HepG2 (cell line): ENCODE measurements around the gene GFRA1.

Experiments
- AHR ChIP-seq: IDR thresholded peaks from 2 replicates; pipeline ENCODE4 v1.6.1; 2018; ENCODE audit warnings: missing genetic modification reagents, missing compliant biosample characterization
- MAFG ChIP-seq: sonication (generic); formaldehyde crosslinking; IDR thresholded peaks from 2 replicates; pipeline ENCODE4 v1.5.1; 2020; ENCODE audit warnings: mild to moderate bottlenecking, missing genetic modification reagents
- RFX5 ChIP-seq: IDR thresholded peaks from 2 replicates; pipeline ENCODE4 v1.6.1; 2011; ENCODE audit warnings: low read depth, low read length, improper control_type of control experiment
- ZBTB33 ChIP-seq: sonication (generic); formaldehyde crosslinking; IDR thresholded peaks from 2 replicates; pipeline ENCODE4 v1.4.0; 2020; ENCODE audit warnings: missing genetic modification reagents
- ZIK1 ChIP-seq: sonication (generic); formaldehyde crosslinking; IDR thresholded peaks from 2 replicates; pipeline ENCODE4 v1.5.0; 2020; ENCODE audit warnings: mild to moderate bottlenecking, low read depth, missing genetic modification reagents, borderline replicate concordance
- ZNF263 ChIP-seq: sonication (generic); formaldehyde crosslinking; IDR thresholded peaks from 2 replicates; pipeline ENCODE4 v1.4.0; 2020; ENCODE audit warnings: missing genetic modification reagents
- ZNF816 ChIP-seq: sonication (generic); formaldehyde crosslinking; IDR thresholded peaks from 2 replicates; pipeline ENCODE4 v1.8.0; 2022; ENCODE audit warnings: missing genetic modification reagents, mild to moderate bottlenecking, borderline replicate concordance

GRCh38 chr10:116106611-116107010 lies 166.4 kb downstream of the GFRA1 start:
- TF ChIP-seq RFX5 (no peak), ZIK1 (no peak), ZBTB33 (CRISPR knock-in tag) (no peak), MAFG (CRISPR knock-in tag) (no peak), ZNF816 (CRISPR knock-in tag) (no peak), ZNF263 (no peak), AHR (CRISPR knock-in tag) (no peak)
